Measurements from ENCODE around the gene DOK3.
A peak's percentile ranks its signal among the peaks of the same experiment; 100 is the strongest.

The DOK3 gene

GRCh38 chr5:177519463-177520235 lies 10.0 kb upstream of the DOK3 start:
- in situ Hi-C loops (cut with HindIII; ENCODE audit: low pct_ligation_motif_present, low pct_unique_long_range_greater_than_20kb, low sequenced_read_pairs): no loop called here

GRCh38 chr5:177516601-177517568 lies 7.3 kb upstream of the DOK3 start, which contains the start of gene DDX41:
TSS of gene DDX41 (minus strand) at chr5:177516961. CDS start at chr5:177516945, 16 bp downstream.
- peak; percentile 97 for DNase-seq
- in situ Hi-C loops (cut with HindIII; ENCODE audit: low pct_ligation_motif_present, low pct_unique_long_range_greater_than_20kb, low sequenced_read_pairs): no loop called here

More at GRCh38 chr5:177519463-177520235, 10.0 kb upstream of the DOK3 start:
- DNase-seq: no peak

- in situ Hi-C loops (cut with HindIII; ENCODE audit: low pct_ligation_motif_present, low pct_unique_long_range_greater_than_20kb, low sequenced_read_pairs): no loop called here
- no peak for DNase-seq
Observed at GRCh38 chr5:177515580-177515979, 6.0 kb upstream of the DOK3 start.

GRCh38 chr5:177514541-177514940 lies 4.9 kb upstream of the DOK3 start:
- no peak for DNase-seq
- in situ Hi-C loops (cut with HindIII; ENCODE audit: low pct_ligation_motif_present, low pct_unique_long_range_greater_than_20kb, low sequenced_read_pairs): no loop called here

GRCh38 chr5:177513500-177513899 lies 3.9 kb upstream of the DOK3 start:
- in situ Hi-C loops (cut with HindIII; ENCODE audit: low pct_ligation_motif_present, low pct_unique_long_range_greater_than_20kb, low sequenced_read_pairs): no loop called here
- DNase-seq: no peak

- in situ Hi-C loops (cut with HindIII; ENCODE audit: low pct_ligation_motif_present, low pct_unique_long_range_greater_than_20kb, low sequenced_read_pairs): no loop called here
- no peak for DNase-seq
Observed at GRCh38 chr5:177512736-177513380, 3.2 kb upstream of the DOK3 start.

GRCh38 chr5:177511796-177512675 lies 2.4 kb upstream of the DOK3 start:
- DNase-seq: no peak
- in situ Hi-C loops (cut with HindIII; ENCODE audit: low pct_ligation_motif_present, low pct_unique_long_range_greater_than_20kb, low sequenced_read_pairs): no loop called here

GRCh38 chr5:177511181-177511580 lies 1.6 kb upstream of the DOK3 start:
- in situ Hi-C loops (cut with HindIII; ENCODE audit: low pct_ligation_motif_present, low pct_unique_long_range_greater_than_20kb, low sequenced_read_pairs): no loop called here
- no peak for DNase-seq

GRCh38 chr5:177510567-177511053 lies 984 bp upstream of the DOK3 start:
- in situ Hi-C loops (cut with HindIII; ENCODE audit: low pct_ligation_motif_present, low pct_unique_long_range_greater_than_20kb, low sequenced_read_pairs): no loop called here
- no peak for DNase-seq

GRCh38 chr5:177509991-177510566 lies 453 bp upstream of the DOK3 start:
- in situ Hi-C loops (cut with HindIII; ENCODE audit: low pct_ligation_motif_present, low pct_unique_long_range_greater_than_20kb, low sequenced_read_pairs): no loop called here
- no peak for DNase-seq

GRCh38 chr5:177508837-177509236 lies 789 bp downstream of the DOK3 start:
- DNase-seq: no peak
- in situ Hi-C loops (cut with HindIII; ENCODE audit: low pct_ligation_motif_present, low pct_unique_long_range_greater_than_20kb, low sequenced_read_pairs): no loop called here

GRCh38 chr5:177508221-177508611 lies 1.4 kb downstream of the DOK3 start:
- in situ Hi-C loops (cut with HindIII; ENCODE audit: low pct_ligation_motif_present, low pct_unique_long_range_greater_than_20kb, low sequenced_read_pairs): no loop called here
- no peak for DNase-seq

- DNase-seq: no peak
Observed at GRCh38 chr5:177507596-177508220, 1.9 kb downstream of the DOK3 start.

GRCh38 chr5:177507165-177507564 lies 2.5 kb downstream of the DOK3 start:
- peak; percentile 25 for DNase-seq

More at GRCh38 chr5:177507596-177508220, 1.9 kb downstream of the DOK3 start:
- in situ Hi-C loops (cut with HindIII; ENCODE audit: low pct_ligation_motif_present, low pct_unique_long_range_greater_than_20kb, low sequenced_read_pairs): no loop called here

GRCh38 chr5:177505075-177505474 lies 4.6 kb downstream of the DOK3 start:
- DNase-seq: no peak
- in situ Hi-C loops (cut with HindIII; ENCODE audit: low pct_ligation_motif_present, low pct_unique_long_range_greater_than_20kb, low sequenced_read_pairs): no loop called here

More at GRCh38 chr5:177507165-177507564, 2.5 kb downstream of the DOK3 start:
- in situ Hi-C loops (cut with HindIII; ENCODE audit: low pct_ligation_motif_present, low pct_unique_long_range_greater_than_20kb, low sequenced_read_pairs): no loop called here

- in situ Hi-C loops (cut with HindIII; ENCODE audit: low pct_ligation_motif_present, low pct_unique_long_range_greater_than_20kb, low sequenced_read_pairs): no loop called here
- no peak for DNase-seq
Observed at GRCh38 chr5:177504086-177505056, 5.3 kb downstream of the DOK3 start.
